Vagina (tissue), 2 donors: Measurements from ENCODE around the gene RCE1. TPM values are rescaled to one million over a fixed set of nuclear protein-coding genes. Genes with fewer than 3 reads are reported as not detected.

ENCODE experiments used
- DNase-seq, 2 donors: peaks; one replicate each; pipeline ENCODE4 v3.0.0-alpha.2; 2017; ENCODE audit errors: extremely low spot score in 2 of 2
- H3K27ac ChIP-seq: fragments of 200-600 bp; sonication (generic); one replicate; pipeline ENCODE4 v1.5.1; 2019
- H3K27me3 ChIP-seq: fragments of 200-600 bp; sonication (generic); one replicate; pipeline ENCODE4 v1.5.1; 2019
- H3K36me3 ChIP-seq, 2 donors: fragments of 200-600 bp; sonication (generic); one replicate each; pipeline ENCODE4 v1.5.1; 2017 to 2019
- H3K4me1 ChIP-seq: fragments of 200-600 bp; sonication (generic); one replicate; pipeline ENCODE4 v1.5.1; 2019
- H3K4me3 ChIP-seq, 2 donors: fragments of 200-600 bp; sonication (generic); 1 replicate in 1 of 2; 2 replicates in 1 of 2; pipeline ENCODE4 v1.5.1; 2016 to 2019
- H3K9me3 ChIP-seq: fragments of 200-600 bp; sonication (generic); one replicate; pipeline ENCODE4 v1.5.1; 2019
- CTCF ChIP-seq, 3 experiments: fragments of 450-650 bp in 2 of 3; fragments of 200-600 bp in 1 of 3; sonication (generic) in 1 of 3; IDR thresholded peaks; one replicate each; pipeline ENCODE4 v1.5.1; 2017 to 2019; ENCODE audit warnings: antibody characterized with exemption in 3 of 3, mild to moderate bottlenecking in 2 of 3, moderate library complexity in 2 of 3
- POLR2A ChIP-seq, 2 donors: fragments of 450-650 bp; IDR thresholded peaks; one replicate each; pipeline ENCODE4 v1.6.1; 2017; ENCODE audit warnings: antibody characterized with exemption in 2 of 2, mild to moderate bottlenecking in 2 of 2, moderate library complexity in 2 of 2
- POLR2AphosphoS5 ChIP-seq, 2 donors: sonication (generic); formaldehyde crosslinking; IDR thresholded peaks; one replicate each; pipeline ENCODE4 v1.9.0; 2017; ENCODE audit warnings: antibody characterized with exemption in 2 of 2, mild to moderate bottlenecking in 2 of 2, low read depth in 1 of 2; ENCODE audit not compliant: insufficient read depth in 1 of 2
- intact Hi-C: fragments of 100-400 bp; cut with DNase I; formaldehyde crosslinking; loops from one replicate; pipeline ENCODE4 v1.15.1; 2023
- total RNA-seq: library from RNA; depleted of rRNA; stranded (reverse); fragments of >200 nt; gene quantifications from one replicate; pipeline ENCODE4 v1.2.3, GENCODE V29; 2016

The RCE1 gene
- total RNA-seq, 1 donor from 2014 or later, result 23.6 TPM

GRCh38 chr11:66875378-66875777 is 32.1 kb downstream of the RCE1 start:
- intact Hi-C loops, result no loop called here
- no peak for TF ChIP-seq POLR2A (IDR thresholded peaks at IDR 0.05)
- no peak for TF ChIP-seq POLR2AphosphoS5 (IDR thresholded peaks at IDR 0.05; ENCODE audit: insufficient read depth in 1 of 2, low read depth in 1 of 2)
- TF ChIP-seq CTCF (IDR thresholded peaks at IDR 0.05), result no peak
- H3K27me3 ChIP-seq, result no peaks in the 10 kb centered on the region
- H3K27ac ChIP-seq, result no peak overlapping the region
- H3K4me3 ChIP-seq, result no peak overlapping the region
- H3K36me3 ChIP-seq, result no peaks in the 10 kb centered on the region
- H3K9me3 ChIP-seq, result no peaks in the 10 kb centered on the region
- H3K4me1 ChIP-seq, result peaks cover 19% of the 10 kb centered on the region
- DNase-seq, result no peak

- H3K27ac ChIP-seq, result no peak overlapping the region
- no peaks in the 10 kb centered on the region for H3K27me3 ChIP-seq
- intact Hi-C loops, result no loop called here
- no peaks in the 10 kb centered on the region for H3K9me3 ChIP-seq
- H3K4me3 ChIP-seq, result no peak overlapping the region
- peaks cover 37% of the 10 kb centered on the region for H3K4me1 ChIP-seq
- no peaks in the 10 kb centered on the region for H3K36me3 ChIP-seq
- no peak for DNase-seq
- no peak for TF ChIP-seq CTCF (IDR thresholded peaks at IDR 0.05)
- TF ChIP-seq POLR2AphosphoS5 (IDR thresholded peaks at IDR 0.05; ENCODE audit: insufficient read depth in 1 of 2, low read depth in 1 of 2), result no peak
- no peak for TF ChIP-seq POLR2A (IDR thresholded peaks at IDR 0.05)
Observed at GRCh38 chr11:66877588-66878385, 34.5 kb downstream of the RCE1 start.

- Histone ChIP-seq H3K4me1 (peaks cover 44% of the 10 kb centered on the region), H3K36me3 (no peaks in the 10 kb centered on the region)
- TF ChIP-seq POLR2AphosphoS5 (IDR thresholded peaks at IDR 0.05; ENCODE audit: insufficient read depth in 1 of 2, low read depth in 1 of 2) (no peak), CTCF (IDR thresholded peaks at IDR 0.05) (no peak), POLR2A (IDR thresholded peaks at IDR 0.05) (no peak)
Observed at GRCh38 chr11:66878474-66878873, 35.2 kb downstream of the RCE1 start.

GRCh38 chr11:66879000-66879399 is 35.8 kb downstream of the RCE1 start:
- peaks cover 46% of the 10 kb centered on the region for H3K4me1 ChIP-seq
- intact Hi-C loops, result no loop called here
- TF ChIP-seq POLR2AphosphoS5 (IDR thresholded peaks at IDR 0.05; ENCODE audit: insufficient read depth in 1 of 2, low read depth in 1 of 2), result no peak
- no peak for TF ChIP-seq POLR2A (IDR thresholded peaks at IDR 0.05)
- no peak for TF ChIP-seq CTCF (IDR thresholded peaks at IDR 0.05)
- H3K9me3 ChIP-seq, result no peaks in the 10 kb centered on the region
- DNase-seq, result no peak
- no peak overlapping the region for H3K27ac ChIP-seq
- H3K27me3 ChIP-seq, result no peaks in the 10 kb centered on the region
- no peaks in the 10 kb centered on the region for H3K36me3 ChIP-seq
- H3K4me3 ChIP-seq, result no peak overlapping the region

More at GRCh38 chr11:66878474-66878873, 35.2 kb downstream of the RCE1 start:
- intact Hi-C loops, result no loop called here
- Histone ChIP-seq H3K9me3 (no peaks in the 10 kb centered on the region), H3K4me3 (no peak overlapping the region), H3K27ac (no peak overlapping the region), H3K27me3 (no peaks in the 10 kb centered on the region)
- DNase-seq, result no peak

GRCh38 chr11:66879583-66879982 is 36.3 kb downstream of the RCE1 start:
- H3K27ac ChIP-seq, result no peak overlapping the region
- H3K27me3 ChIP-seq, result no peaks in the 10 kb centered on the region
- H3K36me3 ChIP-seq, result no peaks in the 10 kb centered on the region
- intact Hi-C loops, result no loop called here
- peaks cover 46% of the 10 kb centered on the region for H3K4me1 ChIP-seq
- H3K9me3 ChIP-seq, result no peaks in the 10 kb centered on the region
- DNase-seq, result no peak
- no peak overlapping the region for H3K4me3 ChIP-seq
- TF ChIP-seq POLR2A (IDR thresholded peaks at IDR 0.05) (no peak), POLR2AphosphoS5 (IDR thresholded peaks at IDR 0.05; ENCODE audit: insufficient read depth in 1 of 2, low read depth in 1 of 2) (no peak), CTCF (IDR thresholded peaks at IDR 0.05) (no peak)
